ENCODE data around the gene ZMYM3.

Gene ZMYM3

DNA sequence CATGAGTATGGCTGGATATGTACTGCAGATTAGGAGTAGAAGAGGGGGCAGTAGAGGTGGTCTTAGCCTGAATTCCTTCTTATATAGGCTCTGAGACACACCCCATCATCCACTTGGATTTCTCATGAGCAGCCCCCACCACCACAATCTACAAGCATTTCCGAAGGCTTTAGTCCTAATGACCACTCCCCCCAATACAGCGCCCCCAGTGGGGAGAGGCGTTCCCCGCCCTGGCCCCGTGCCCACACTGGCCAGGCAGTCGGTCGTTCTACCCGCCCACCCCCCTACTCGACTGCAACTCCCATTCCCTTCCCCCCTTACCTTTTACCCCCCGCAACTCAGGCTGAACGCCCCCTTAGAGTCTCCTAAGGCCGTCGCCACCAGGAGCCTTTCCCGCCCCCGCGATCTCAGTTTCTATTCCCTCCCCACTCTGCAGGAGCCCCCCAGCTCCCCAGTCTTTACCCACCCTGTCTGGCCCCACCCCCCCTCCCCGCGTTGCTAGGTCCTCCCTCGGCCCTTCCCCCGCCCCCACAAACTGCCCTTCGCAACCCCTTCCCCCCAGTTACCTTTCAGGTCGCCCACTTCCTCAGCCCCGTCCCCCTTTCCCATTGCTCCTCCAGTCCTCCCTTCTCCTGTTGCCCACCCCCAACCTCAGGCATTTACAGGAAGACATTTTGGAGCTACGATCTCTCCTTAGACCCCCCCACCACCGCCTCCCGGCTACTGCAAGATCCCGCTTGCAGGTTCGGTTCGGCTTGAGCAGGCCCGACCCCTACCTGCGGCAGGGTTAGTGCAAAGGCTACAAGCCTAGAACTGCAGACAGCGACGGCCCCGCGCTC is 468 bp downstream of the ZMYM3 start:
- DNase-seq (ENCODE audit: low read depth in 2 of 2): peak; percentile 17 to 18

DNA sequence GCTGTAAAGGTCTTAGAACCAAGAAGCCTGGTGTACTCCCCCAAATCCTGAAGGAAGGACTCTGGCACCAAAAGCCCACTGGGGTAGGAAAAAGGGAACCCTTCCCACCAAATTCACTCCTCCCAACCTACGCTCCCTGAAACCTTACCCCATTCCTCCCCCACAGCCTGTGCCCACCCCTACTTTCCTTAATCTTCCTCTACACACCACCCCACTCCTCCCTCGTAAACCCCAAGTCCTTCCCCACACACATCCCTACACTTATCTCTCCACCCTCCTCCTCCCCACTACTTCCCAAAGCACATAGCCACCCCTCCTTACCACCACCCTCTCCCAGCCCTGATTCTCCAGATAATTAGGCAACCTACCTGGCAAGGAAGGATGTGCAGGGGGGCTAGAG is 1.7 kb downstream of the ZMYM3 start:
- DNase-seq (ENCODE audit: low read depth in 2 of 2): no peak

DNA sequence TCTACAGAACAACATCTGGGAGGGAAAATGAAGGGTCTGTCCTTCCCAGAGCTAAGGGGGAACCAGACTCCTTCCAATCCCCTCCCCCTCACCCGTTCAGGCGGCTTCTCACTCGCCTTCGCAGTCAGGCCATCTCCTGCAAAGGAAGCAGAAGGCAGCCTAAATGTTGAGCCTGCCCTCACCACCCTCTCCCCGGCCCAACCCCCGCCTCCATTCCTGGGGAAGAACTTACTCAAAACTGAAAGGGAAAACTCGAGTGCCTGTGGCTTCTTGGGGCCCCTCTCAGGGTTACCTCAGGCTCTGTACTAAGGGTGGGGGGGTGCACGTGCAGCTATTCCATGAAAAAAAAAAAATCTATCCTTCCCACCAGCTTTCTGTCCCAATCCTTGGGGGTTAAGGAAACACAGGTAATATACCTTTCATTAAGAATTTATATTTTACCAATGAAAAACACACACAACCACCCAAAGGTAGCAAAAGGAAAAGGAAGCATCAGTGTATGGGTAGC is 2.4 kb downstream of the ZMYM3 start:
- DNase-seq (ENCODE audit: low read depth in 2 of 2): peak; percentile 2 to 22

DNA sequence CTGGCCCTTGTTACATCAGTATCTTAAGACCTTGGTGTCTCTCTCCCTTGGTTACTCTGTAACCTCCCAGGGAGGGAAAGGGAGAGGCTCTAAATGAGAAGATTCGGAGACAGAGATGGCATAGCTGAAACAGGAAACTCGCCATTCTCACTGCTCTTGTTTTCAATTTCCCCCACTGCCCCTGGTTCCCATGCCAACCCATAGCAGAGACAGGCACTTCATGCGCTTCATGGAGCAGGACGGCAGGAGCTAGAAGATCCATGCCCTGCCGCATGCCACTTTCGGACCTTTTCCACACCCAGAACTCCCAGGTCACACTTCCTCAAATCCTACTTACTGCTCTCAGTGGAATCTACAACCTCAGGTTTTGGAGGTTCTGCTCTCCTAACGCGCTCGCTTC is 3.1 kb downstream of the ZMYM3 start:
- DNase-seq (ENCODE audit: low read depth in 2 of 2): no peak

DNA sequence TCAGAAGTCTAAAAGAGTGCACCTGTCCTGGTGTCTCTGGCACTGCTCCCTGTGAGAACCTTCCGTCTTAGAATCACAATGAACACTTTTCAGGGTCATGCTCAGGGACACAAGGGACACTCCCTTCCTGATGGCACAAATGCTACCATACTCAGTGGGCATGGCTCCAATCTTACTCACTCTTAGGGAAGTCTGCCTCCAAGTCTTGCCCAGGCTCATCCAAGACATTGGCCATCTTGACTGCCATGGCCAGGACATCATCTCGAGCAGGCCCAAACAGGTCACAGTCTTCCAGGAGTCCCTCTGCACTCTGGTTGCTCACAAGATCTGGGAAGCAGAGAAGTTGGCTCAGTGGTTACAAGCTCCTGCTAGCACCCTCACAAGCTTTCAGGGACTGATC is 8.8 kb downstream of the ZMYM3 start:
- DNase-seq (ENCODE audit: low read depth in 2 of 2): no peak

DNA sequence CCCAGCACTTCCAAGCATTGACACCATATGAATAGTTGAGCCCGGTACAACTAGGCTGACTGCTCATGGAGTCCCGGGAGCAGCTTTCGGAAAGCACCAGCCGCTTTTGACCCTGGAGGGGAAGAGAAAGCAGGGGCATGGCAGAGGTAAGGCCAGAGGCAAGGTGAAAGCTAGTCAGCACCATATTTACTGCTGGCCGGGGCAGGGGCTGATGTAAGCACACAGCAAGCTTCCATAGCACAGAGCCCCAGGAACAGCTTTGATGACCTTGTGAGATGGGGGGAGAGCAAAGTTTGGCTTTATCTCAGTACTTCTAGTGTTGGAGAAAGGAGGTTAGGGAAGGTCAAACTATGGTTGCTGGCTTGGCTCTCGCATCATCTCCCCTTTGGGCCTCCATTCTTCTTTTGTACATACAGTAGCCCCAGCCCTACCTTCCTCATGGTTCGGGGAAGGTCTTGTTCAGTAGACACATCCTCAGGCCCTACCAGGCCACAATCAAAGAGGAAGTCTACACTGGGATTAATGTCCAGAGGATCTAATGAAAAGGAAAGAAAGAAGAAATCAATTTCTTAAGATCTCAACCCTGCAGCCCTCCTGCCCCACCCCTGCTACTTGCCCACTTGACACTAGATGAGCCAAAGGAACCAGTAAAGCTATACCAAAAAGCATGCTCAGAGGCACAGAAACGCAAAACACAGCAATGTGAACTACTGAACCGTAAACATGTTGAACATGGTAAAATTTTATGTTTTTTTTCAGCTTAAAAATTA is 9.4 kb downstream of the ZMYM3 start:
- DNase-seq (ENCODE audit: low read depth in 2 of 2): no peak

DNA sequence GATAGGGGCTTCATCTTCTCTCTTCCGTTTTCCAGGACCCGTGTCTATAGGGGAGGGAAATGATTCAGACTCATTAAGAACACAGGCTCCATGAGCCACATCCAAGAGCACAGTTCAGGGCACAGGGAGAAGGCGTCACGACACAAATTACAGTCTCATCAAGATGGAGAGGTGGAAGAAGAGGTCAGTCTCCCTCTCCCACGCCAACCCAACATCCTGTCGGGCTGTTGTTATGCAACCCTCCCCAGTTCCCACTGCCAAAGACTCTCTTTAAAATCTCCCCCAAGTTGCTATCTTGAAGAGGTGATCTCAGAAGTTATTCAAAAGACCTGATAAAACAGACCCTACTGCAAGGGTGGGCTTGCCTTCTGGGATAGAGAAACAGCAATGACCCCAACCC is 12.6 kb downstream of the ZMYM3 start:
- DNase-seq (ENCODE audit: low read depth in 2 of 2): no peak

DNA sequence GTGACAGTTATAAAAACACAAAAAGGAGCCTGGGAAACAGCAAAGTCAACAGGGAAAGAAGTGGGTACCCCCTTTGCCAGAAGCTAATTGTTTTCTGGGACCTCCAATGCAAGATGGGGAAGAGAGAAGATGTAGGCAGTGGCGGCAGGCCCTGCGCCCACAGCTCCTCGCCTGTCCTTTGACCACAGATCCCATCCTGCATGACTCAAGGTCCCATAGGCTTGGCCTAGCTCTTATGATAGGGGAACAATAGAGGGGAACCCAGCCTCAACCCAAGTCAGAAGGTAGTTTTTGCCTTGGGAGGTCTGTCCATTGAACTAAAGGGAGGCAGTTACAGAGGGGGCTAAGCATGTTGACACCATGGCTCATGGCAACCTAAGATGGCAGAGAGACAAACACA is 14.2 kb downstream of the ZMYM3 start:
- no peak for DNase-seq (ENCODE audit: low read depth in 2 of 2)

DNA sequence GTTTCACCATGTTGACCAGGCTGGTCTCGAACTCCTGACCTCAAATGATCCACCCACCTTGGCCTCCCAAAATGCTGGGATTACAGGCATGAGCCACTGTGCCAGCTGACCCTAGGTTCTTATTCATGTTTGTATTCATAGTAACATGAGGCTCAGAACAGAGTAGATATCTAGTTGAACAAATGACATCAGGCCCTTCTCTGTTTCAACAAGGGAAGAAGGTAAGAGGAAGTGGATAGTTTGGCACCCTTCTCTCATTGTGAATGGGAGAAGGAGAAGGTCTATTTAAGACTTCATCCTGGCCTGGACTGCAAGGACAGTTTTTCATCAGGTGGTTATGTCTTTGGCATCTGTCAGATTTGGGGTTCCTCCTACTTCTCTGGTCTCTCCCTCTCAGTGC is 17.1 kb downstream of the ZMYM3 start:
- no peak for DNase-seq (ENCODE audit: low read depth in 2 of 2)

DNA sequence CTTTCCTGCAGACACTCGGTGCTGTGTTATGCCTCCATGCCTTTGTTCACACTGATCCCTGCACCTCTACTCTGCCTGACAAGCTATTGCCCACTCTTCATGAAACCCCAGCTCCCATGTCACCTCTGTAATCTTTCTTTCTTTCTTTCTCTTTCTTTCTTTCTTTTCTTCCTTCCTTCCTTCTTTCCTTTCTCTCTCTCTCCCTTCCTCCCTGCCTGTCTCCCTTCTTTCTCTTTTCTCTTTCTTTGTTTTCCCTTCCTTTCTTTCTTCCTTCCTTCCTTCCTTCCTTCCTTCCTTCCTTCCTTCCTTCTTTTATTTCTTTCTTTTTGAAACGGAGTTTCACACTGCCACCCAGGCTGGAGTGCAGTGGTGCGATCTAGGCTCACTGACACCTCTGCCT is 18.5 kb downstream of the ZMYM3 start:
- no peak for DNase-seq (ENCODE audit: low read depth in 2 of 2)

DNA sequence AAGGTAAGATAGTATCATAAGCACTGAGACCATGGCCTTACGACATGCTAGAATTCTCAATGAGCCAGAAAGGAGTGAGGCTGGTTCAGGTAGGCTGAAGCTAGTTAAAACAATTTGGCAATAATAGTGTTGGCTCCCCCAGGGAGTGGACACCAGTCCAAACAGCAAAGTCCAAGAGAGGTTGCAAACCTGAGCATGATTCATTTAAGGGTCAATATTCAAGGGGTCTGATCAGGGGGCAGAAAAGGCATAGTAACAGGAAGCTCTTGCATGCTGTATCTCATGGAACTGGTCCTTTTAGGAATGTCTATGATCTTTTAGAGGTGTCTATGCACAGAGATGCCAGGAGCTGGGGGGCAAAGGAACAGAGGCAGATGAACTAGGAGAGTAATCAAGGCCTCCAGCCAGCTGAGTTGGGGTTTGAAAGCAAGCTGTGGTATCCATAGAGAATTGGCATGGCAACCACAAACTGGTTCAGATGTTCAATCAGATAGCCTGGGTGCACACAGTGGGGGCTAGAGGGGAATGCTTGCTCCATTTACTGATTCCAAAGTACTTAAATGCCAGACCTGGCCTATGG is 25.8 kb downstream of the ZMYM3 start:
- no peak for DNase-seq (ENCODE audit: low read depth in 2 of 2)

DNA sequence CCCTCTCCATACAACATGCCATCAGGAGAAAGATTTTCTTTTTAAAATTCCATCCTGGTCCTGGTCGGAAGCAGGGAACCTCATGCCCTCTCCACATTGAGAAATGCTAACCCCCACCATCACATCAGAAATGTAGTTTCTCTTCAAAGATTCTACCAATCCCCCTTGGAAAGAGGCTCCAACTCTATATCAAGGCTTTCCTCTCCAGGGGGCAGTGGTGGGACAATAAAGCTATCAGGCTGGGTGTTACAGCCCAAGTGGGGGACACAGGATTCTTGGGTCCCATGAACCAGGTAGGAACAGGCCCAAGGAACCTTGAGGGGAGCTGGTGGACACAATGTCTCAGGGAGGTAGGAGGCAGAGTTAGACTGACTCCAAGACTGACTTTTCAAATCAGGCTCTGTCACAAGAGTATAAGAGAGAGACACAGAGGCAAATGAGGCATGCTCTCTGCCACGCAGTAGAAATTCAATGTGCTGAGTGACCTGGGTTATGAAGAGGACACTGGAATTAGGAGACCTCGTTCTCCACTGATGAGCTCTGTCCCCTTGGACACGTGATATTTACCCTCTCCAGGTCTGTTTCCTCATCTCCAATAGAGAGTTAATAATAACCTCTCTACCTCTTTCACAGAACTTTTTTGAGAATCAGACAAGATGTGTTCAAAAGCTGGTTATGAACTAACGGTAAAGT is 26.4 kb downstream of the ZMYM3 start:
- DNase-seq (ENCODE audit: low read depth in 2 of 2): no peak

DNA sequence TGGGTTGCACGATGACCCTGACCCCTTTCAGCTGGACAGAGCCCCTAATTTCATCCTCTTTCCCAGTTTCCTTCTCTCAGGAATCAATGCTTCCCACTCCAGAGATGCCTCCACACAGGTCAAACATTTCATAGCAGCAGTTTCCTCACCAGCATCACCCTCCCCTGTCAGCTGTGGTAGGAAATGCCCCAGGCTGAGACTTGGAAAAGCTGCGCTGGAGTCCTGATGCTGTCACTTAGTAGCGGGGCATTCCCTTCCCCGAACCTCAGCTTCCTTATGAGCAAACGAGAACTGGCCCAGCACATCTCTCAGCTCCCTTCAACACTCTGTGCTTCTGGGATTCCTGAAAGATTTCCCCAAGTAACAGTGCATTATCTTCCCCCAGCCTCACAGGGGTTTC is 28.3 kb downstream of the ZMYM3 start:
- no peak for DNase-seq (ENCODE audit: low read depth in 2 of 2)

DNA sequence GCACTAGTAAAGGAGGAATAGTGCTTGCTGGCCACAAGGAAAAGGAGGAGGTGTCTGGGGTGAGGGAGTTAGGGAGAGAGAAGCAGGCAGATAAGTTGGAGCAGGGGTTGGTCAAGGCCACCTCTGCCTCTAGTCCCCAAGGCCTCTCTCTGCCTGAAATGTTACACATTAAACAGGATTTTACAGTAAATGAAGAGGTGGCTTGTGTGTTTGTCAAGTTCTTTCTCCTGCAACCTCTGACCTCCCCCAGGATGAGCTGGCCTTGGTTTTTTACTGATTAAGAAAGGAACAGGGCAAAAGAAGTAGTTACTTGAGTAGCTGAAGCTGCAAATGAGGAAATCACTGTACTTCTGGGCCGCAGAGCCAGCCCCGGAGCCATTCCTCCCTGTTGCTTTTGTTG is 28.9 kb downstream of the ZMYM3 start:
- DNase-seq (ENCODE audit: low read depth in 2 of 2): no peak

DNA sequence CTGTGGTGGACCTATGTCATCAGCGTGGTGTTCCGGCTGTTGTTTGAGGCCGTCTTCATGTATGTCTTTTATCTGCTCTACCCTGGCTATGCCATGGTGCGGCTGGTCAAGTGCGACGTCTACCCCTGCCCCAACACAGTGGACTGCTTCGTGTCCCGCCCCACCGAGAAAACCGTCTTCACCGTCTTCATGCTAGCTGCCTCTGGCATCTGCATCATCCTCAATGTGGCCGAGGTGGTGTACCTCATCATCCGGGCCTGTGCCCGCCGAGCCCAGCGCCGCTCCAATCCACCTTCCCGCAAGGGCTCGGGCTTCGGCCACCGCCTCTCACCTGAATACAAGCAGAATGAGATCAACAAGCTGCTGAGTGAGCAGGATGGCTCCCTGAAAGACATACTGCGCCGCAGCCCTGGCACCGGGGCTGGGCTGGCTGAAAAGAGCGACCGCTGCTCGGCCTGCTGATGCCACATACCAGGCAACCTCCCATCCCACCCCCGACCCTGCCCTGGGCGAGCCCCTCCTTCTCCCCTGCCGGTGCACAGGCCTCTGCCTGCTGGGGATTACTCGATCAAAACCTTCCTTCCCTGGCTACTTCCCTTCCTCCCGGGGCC is 29.7 kb downstream of the ZMYM3 start:
- no peak for DNase-seq (ENCODE audit: low read depth in 2 of 2)

DNA sequence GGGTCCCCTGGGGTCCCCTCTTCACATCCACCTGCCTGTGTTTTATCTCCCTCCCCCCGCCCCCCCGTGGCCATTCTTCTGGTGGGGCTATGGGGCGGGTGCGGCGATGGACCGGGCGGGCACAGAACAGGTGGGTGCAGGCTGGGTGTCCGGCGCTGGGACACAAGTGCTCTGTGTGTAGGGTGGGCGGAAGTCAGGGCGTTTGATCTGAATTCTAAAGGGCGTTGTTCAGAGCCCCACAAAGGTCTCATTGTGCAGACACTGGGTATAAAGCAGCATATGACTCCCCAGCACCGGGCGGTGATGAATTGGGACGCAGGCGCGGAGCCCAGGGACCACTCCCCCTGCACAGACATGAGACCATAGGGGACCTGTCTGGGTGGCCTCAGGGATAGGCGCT is 31.0 kb downstream of the ZMYM3 start, which contains the start of gene GJB1:
TSS of gene GJB1 (plus strand) at position 296 of the 400 bp plus-strand sequence. CDS start 484 bp downstream, outside the sequence.
- no peak for DNase-seq (ENCODE audit: low read depth in 2 of 2)

DNA sequence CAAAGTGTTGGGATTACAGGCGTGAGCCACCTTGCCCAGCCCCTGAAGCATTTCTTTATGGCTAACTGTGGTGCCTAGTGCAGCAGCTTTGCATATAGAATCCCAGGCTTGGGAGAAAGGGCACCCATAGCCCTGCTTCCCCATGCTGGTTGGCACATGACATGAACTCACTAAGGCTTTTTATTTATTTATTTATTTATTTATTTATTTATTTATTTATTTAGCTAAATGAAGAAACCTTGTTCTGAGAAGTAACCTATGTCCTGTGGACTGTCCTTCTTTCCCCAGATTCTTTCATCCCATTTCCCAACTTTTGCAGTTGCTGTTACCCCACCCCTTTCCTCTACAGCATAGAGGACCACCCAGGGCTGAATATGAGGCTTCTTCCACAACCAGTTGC is 32.8 kb downstream of the ZMYM3 start:
- DNase-seq (ENCODE audit: low read depth in 2 of 2): no peak

DNA sequence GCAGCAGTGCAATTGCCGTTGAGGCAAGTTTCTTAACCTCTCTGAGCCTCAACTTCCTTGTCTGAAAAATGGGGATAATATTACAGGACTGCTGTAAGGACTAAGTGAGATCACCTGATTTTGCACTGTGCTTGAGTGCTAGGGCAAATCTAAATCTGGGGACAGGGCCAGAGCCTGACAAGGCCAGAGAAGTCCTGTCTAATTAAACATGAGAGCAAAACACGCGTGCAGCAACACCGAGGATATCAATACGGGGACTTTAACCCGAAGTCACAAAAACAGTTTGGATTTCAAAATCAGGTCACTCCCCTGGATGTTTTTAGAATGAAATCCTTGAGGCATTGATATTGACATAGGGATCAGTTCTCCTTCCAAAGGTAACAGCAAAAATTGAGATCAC is 36.6 kb downstream of the ZMYM3 start:
- no peak for DNase-seq (ENCODE audit: low read depth in 2 of 2)

DNA sequence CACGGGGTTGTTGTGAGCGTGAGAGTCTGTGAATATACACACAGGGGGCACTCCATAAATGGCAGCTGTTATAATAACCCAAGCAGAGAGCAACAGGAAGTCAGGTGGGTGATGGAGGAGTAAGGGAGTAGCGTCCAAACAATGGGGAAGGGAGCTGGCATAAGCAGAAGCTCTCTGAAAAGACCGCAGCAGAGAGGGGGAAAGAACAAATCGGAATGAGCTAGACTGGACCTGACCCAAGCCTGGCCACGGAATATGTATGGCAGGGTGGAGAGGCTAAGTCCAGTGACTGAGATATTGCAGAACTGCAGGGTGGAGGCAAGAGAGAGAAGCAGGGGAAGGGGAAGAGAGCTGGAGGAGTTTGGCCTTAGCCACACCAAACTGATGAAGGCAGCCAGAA is 37.5 kb downstream of the ZMYM3 start:
- no peak for DNase-seq (ENCODE audit: low read depth in 2 of 2)

DNA sequence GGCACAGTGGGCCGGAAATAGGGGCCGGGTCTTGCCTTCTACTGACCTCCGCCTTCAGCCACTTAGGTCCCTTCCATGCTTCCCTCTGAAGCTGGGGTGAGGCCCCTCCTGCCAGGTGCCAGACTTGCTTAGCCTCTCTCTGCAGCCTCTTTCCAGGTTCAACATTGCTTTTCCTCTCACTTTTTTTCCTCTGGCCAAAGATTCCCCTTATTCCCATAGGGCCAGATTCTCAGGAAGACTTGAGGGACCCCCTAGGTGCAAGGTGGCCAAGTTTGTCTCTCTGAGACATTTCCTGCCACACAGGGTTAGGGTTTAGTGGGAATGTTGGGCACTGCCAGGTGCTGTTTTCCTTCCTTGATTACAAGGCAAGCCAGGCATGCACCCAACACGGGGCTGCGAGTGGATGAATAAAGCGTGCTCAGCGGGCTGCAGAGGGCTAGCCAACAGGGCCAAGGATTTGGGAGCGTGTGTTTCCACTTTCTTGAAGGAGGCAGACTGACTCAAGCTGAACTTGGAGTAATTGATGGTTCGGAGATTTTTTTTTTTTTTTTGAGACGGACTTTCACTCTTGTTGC is 38.5 kb downstream of the ZMYM3 start:
- no peak for DNase-seq (ENCODE audit: low read depth in 2 of 2)
